ENCODE data around the gene TRPC5OS.

Gene TRPC5OS

DNA sequence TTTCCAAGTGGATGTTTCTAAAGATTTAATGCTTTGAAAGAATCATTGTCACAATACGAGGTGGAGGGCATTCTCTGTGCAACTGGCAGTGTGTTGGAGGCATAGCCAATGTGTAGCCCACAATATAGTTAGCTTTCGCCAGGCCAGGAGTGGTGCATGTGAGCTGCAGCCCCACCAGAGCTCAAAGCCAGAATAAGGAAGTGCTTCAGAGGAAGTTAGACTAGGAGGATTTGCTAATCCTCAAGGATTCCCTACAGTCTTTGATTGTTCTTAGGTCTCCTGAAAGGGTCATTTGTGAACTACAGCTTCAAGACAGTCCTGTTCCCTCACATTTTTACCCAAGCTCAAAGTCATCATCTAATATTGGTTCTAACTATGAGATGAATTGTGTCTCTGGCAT lies 16.4 kb downstream of the TRPC5OS start:
- TF ChIP-seq GABPA (IDR thresholded peaks at IDR 0.05; ENCODE audit: low read depth) (no peak), SPI1 (IDR thresholded peaks at IDR 0.05; ENCODE audit: borderline replicate concordance, low read depth) (peak; percentile 80; the same call in 1 of the 2 replicates), POLR2AphosphoS5 (IDR thresholded peaks at IDR 0.05; ENCODE audit: low read depth) (no peak)
- H3K4me3 ChIP-seq (replicated peaks; ENCODE audit: insufficient read depth, low read length) = no peak overlapping the region
- H3K27me3 ChIP-seq (ENCODE audit: insufficient read depth, poor library complexity, severe bottlenecking) = peaks cover 2% of the 10 kb centered on the region
- no peak overlapping the region for H3K27ac ChIP-seq (replicated peaks)
- no peak for DNase-seq (ENCODE audit: low read depth in 1 of 2, low spot score in 1 of 2)

DNA sequence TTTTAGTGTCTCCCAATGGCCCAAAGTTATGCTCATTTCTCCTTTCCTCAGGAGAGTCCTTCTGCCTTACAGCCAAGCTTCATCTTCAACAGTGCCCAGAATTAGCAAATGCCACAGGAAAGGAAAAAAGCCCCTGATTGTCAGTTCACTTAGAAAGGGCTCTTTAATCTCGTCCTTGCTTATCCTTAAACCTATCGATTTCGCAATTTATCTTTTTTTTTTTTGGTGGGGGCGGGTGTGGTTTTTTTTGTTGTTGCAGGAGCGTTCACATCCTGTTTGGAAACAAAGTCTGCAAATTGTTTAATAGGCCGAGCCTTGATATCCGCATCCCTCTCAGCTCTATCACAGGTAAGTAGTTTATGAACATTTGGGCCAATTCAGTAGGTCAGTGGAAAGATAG lies 20.2 kb downstream of the TRPC5OS start:
- H3K4me3 ChIP-seq (replicated peaks; ENCODE audit: insufficient read depth, low read length) = no peak overlapping the region
- H3K27ac ChIP-seq (replicated peaks) = no peak overlapping the region
- DNase-seq (ENCODE audit: low read depth in 1 of 2, low spot score in 1 of 2) = no peak
- TF ChIP-seq REST (IDR thresholded peaks at IDR 0.05; ENCODE audit: insufficient replicate concordance, low read depth) (no peak), SPI1 (IDR thresholded peaks at IDR 0.05; ENCODE audit: borderline replicate concordance, low read depth) (no peak), POLR2AphosphoS5 (IDR thresholded peaks at IDR 0.05; ENCODE audit: low read depth) (no peak), GABPA (IDR thresholded peaks at IDR 0.05; ENCODE audit: low read depth) (no peak)
- TF ChIP-seq, protein P1, sequence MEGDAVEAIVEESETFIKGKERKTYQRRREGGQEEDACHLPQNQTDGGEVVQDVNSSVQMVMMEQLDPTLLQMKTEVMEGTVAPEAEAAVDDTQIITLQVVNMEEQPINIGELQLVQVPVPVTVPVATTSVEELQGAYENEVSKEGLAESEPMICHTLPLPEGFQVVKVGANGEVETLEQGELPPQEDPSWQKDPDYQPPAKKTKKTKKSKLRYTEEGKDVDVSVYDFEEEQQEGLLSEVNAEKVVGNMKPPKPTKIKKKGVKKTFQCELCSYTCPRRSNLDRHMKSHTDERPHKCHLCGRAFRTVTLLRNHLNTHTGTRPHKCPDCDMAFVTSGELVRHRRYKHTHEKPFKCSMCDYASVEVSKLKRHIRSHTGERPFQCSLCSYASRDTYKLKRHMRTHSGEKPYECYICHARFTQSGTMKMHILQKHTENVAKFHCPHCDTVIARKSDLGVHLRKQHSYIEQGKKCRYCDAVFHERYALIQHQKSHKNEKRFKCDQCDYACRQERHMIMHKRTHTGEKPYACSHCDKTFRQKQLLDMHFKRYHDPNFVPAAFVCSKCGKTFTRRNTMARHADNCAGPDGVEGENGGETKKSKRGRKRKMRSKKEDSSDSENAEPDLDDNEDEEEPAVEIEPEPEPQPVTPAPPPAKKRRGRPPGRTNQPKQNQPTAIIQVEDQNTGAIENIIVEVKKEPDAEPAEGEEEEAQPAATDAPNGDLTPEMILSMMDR (IDR thresholded peaks at IDR 0.05; ENCODE audit: insufficient read depth, low read length) = no peak
- H3K27me3 ChIP-seq (ENCODE audit: insufficient read depth, poor library complexity, severe bottlenecking) = peaks cover 2% of the 10 kb centered on the region

- TF ChIP-seq SPI1 (IDR thresholded peaks at IDR 0.05; ENCODE audit: borderline replicate concordance, low read depth) (peak; percentile 63; the same call in 1 of the 2 replicates), POLR2AphosphoS5 (IDR thresholded peaks at IDR 0.05; ENCODE audit: low read depth) (no peak)
- Histone ChIP-seq H3K27ac (replicated peaks) (no peak overlapping the region), H3K4me3 (replicated peaks; ENCODE audit: insufficient read depth, low read length) (no peak overlapping the region), H3K27me3 (ENCODE audit: insufficient read depth, poor library complexity, severe bottlenecking) (no peaks in the 10 kb centered on the region)
- peak; percentile 7 to 11 for DNase-seq (ENCODE audit: low read depth in 1 of 2, low spot score in 1 of 2)
Observed at GRCh38 chrX:111914398-111915090, 38.6 kb downstream of the TRPC5OS start.

- TF ChIP-seq POLR2AphosphoS5 (IDR thresholded peaks at IDR 0.05; ENCODE audit: low read depth) = no peak
- no peak for TF ChIP-seq SPI1 (IDR thresholded peaks at IDR 0.05; ENCODE audit: borderline replicate concordance, low read depth)
- TF ChIP-seq, protein P1 (IDR thresholded peaks at IDR 0.05; ENCODE audit: insufficient read depth, low read length) = no peak
- no peak for TF ChIP-seq REST (IDR thresholded peaks at IDR 0.05; ENCODE audit: insufficient replicate concordance, low read depth)
- TF ChIP-seq GABPA (IDR thresholded peaks at IDR 0.05; ENCODE audit: low read depth) = no peak
- DNase-seq (ENCODE audit: low read depth in 1 of 2, low spot score in 1 of 2) = no peak
- Histone ChIP-seq H3K27ac (replicated peaks) (no peak overlapping the region), H3K27me3 (ENCODE audit: insufficient read depth, poor library complexity, severe bottlenecking) (no peaks in the 10 kb centered on the region), H3K4me3 (replicated peaks; ENCODE audit: insufficient read depth, low read length) (no peak overlapping the region)
Observed at GRCh38 chrX:111917591-111917990, 41.6 kb downstream of the TRPC5OS start.

All from HL-60 (cell line).